Ovary (tissue), 3 donors: ENCODE results near the gene GPRC5C.

Experiments
- EP300 ChIP-seq: sonication (generic); formaldehyde crosslinking; IDR thresholded peaks from one replicate; pipeline ENCODE4 v1.6.1; 2017; ENCODE audit warnings: antibody characterized with exemption
- POLR2A ChIP-seq: fragments of 450-650 bp; IDR thresholded peaks from one replicate; pipeline ENCODE4 v1.6.1; 2017; ENCODE audit warnings: antibody characterized with exemption, mild to moderate bottlenecking, moderate library complexity
- TF ChIP-seq, protein P1 (sequence below), 3 donors: fragments of 450-650 bp in 2 of 3; fragments of 200-600 bp in 1 of 3; IDR thresholded peaks; one replicate each; pipeline versions ENCODE4 v1.5.1 to v1.8.0; 2016 to 2022; ENCODE audit warnings: antibody characterized with exemption in 3 of 3, mild to moderate bottlenecking in 1 of 3
- donor health status: DM: no; HTN: no; CAD: no.

DNA sequence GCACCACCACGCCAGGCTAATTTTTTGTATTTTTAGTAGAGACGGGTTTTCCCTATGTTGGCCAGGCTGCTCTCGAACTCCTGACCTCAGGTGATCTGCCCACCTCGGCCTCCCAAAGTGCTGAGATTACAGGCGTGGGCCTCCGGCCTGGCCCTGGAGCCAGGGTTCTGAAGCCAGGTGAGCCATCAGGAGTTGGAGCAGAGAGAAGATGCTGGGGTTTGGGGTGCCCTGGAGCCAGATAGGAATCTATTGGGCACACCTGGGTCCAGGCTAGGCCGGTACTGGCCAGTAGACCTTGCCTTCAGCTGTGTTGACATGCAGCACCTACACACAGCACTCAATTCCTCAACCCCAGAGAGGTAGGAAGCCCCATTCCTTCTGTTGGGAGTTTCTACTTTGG, 29.1 kb downstream of the GPRC5C start:
- TF ChIP-seq, protein P1, sequence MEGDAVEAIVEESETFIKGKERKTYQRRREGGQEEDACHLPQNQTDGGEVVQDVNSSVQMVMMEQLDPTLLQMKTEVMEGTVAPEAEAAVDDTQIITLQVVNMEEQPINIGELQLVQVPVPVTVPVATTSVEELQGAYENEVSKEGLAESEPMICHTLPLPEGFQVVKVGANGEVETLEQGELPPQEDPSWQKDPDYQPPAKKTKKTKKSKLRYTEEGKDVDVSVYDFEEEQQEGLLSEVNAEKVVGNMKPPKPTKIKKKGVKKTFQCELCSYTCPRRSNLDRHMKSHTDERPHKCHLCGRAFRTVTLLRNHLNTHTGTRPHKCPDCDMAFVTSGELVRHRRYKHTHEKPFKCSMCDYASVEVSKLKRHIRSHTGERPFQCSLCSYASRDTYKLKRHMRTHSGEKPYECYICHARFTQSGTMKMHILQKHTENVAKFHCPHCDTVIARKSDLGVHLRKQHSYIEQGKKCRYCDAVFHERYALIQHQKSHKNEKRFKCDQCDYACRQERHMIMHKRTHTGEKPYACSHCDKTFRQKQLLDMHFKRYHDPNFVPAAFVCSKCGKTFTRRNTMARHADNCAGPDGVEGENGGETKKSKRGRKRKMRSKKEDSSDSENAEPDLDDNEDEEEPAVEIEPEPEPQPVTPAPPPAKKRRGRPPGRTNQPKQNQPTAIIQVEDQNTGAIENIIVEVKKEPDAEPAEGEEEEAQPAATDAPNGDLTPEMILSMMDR (IDR thresholded peaks at IDR 0.05) = no peak
- no peak for TF ChIP-seq EP300
- no peak for TF ChIP-seq POLR2A
